SIG-M5 (cell line): ENCODE measurements around the gene NCF4.

ENCODE experiments used
- DNase-seq: peaks from one replicate; lab custom pipeline; 2025; lab: John Stamatoyannopoulos, UW

Gene NCF4

GRCh38 chr22:36922105-36922608 is 61.4 kb downstream of the NCF4 start:
- no peak for DNase-seq

- no peak for DNase-seq
These were observed 61.9 kb downstream of the NCF4 start for GRCh38 chr22:36922711-36923110.

- DNase-seq: no peak
These were observed 62.5 kb downstream of the NCF4 start for GRCh38 chr22:36923131-36923788.

GRCh38 chr22:36924151-36924698 is 63.4 kb downstream of the NCF4 start:
- DNase-seq: no peak

GRCh38 chr22:36925388-36926290 is 64.8 kb downstream of the NCF4 start:
- DNase-seq: no peak

DNA sequence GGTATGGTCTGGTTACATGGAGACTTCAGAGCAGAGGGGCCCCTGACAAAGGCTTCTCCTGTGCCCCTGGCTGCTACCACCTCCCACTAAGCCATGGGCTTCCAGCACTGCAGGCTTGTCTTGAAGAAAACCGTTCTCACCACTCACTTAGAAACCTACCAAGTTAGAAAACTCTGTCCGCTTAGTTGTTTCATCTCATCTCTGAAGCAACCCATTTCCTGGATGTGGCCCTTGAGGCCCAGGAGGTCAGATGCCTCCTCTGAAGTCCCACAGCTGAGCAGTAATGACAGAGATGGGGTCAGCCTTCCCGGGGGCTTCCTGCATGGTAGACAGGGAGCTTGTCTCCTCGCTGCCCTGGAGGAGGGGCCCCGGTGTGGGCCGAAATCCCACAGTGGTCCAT is 65.5 kb downstream of the NCF4 start:
- no peak for DNase-seq

GRCh38 chr22:36926721-36927435 is 66.1 kb downstream of the NCF4 start:
- DNase-seq: no peak
